Panc1 (cell line): Measurements from ENCODE around the gene SYPL2. TPM values are rescaled to one million over a fixed set of nuclear protein-coding genes. Genes with fewer than 3 reads are reported as not detected.

ENCODE experiments used
- ATAC-seq: fragments of 200-7000 bp; cut with Tn5 transposase; 2 replicates; pipeline ENCODE4 v1.9.1; 2020; ENCODE audit warnings: mild to moderate bottlenecking, moderate library complexity
- BruUV-seq: library from RNA; stranded (reverse); fragments of 400-500 nt; replicated peaks from 2 replicates; lab custom pipeline; 2021; lab: Mats Ljungman, UMichigan
- CTCF ChIA-PET: fragments of 300-600 bp; sonication (Branson Sonifier 250); formaldehyde crosslinking; loops from one replicate; lab custom pipeline; 2022; ENCODE audit warnings: antibody characterized with exemption; lab: Charles Lee
- POLR2A ChIA-PET: fragments of 300-600 bp; sonication (Branson Sonifier 250); formaldehyde crosslinking; loops from one replicate; lab custom pipeline; 2022; ENCODE audit warnings: antibody characterized with exemption; lab: Charles Lee
- DNase-seq: peaks from one replicate; pipeline ENCODE4 v3.0.0-alpha.2; 2010; ENCODE audit warnings: low read depth, low spot score
- H3K27ac ChIP-seq: 2 replicates; pipeline ENCODE4 v1.5.1; 2011; ENCODE audit warnings: mild to moderate bottlenecking, low read length, inconsistent platforms
- H3K27me3 ChIP-seq: fragments of 200-500 bp; sonication (Bioruptor generic); 2 replicates; pipeline ENCODE4 v1.6.0; 2014; ENCODE audit warnings: low read length, inconsistent platforms; ENCODE audit not compliant: control insufficient read depth, insufficient read depth
- H3K36me3 ChIP-seq: fragments of 200-500 bp; sonication (Bioruptor generic); 2 replicates; pipeline ENCODE4 v1.5.1; 2014; ENCODE audit warnings: inconsistent platforms, mild to moderate bottlenecking, low read length, moderate library complexity; ENCODE audit not compliant: control insufficient read depth, insufficient read depth
- H3K4me1 ChIP-seq: 2 replicates; pipeline ENCODE4 v1.5.1; 2011; ENCODE audit warnings: inconsistent platforms, mild to moderate bottlenecking, low read length, moderate library complexity; ENCODE audit not compliant: control insufficient read depth, insufficient read depth
- H3K4me3 ChIP-seq, 2 experiments: 2 replicates each; pipeline ENCODE4 v1.5.1; 2011 to 2012; ENCODE audit warnings: low read depth in 2 of 2, low read length in 2 of 2, mild to moderate bottlenecking in 2 of 2, inconsistent platforms in 1 of 2, moderate library complexity in 1 of 2
- H3K9me3 ChIP-seq: fragments of 200-500 bp; sonication (Bioruptor generic); 2 replicates; pipeline ENCODE4 v1.5.1; 2014; ENCODE audit warnings: low read depth, mild to moderate bottlenecking, inconsistent platforms, low read length, moderate library complexity; ENCODE audit not compliant: control insufficient read depth, insufficient read depth
- CTCF ChIP-seq: fragments of 450-650 bp; IDR thresholded peaks from 2 replicates; pipeline ENCODE4 v1.5.1; 2017; ENCODE audit warnings: mild to moderate bottlenecking
- POLR2AphosphoS5 ChIP-seq: IDR thresholded peaks from 2 replicates; pipeline ENCODE4 v1.6.1; 2012; ENCODE audit warnings: mild to moderate bottlenecking, low read depth, low read length, moderate library complexity
- REST ChIP-seq, 2 experiments: IDR thresholded peaks; 2 replicates each; pipeline ENCODE4 v1.6.1; 2011 to 2012; ENCODE audit warnings: low read depth in 2 of 2, control low read depth in 1 of 2, low read length in 1 of 2, mild to moderate bottlenecking in 1 of 2, moderate library complexity in 1 of 2; ENCODE audit not compliant: insufficient read depth in 1 of 2
- SIN3A ChIP-seq: IDR thresholded peaks from 2 replicates; pipeline ENCODE4 v1.6.1; 2012; ENCODE audit warnings: low read depth, mild to moderate bottlenecking, low read length, moderate library complexity, borderline replicate concordance; ENCODE audit not compliant: insufficient read depth
- TCF7L2 ChIP-seq: IDR thresholded peaks from 2 replicates; pipeline ENCODE4 v1.6.1; 2011; ENCODE audit warnings: mild to moderate bottlenecking, low read depth, low read length, inconsistent platforms
- in situ Hi-C: cut with HindIII; loops from 2 replicates; pipeline ENCODE4 v1.10.0; 2016; ENCODE audit warnings: low sequenced_read_pairs, low pct_unique_long_range_greater_than_20kb
- intact Hi-C: fragments of 100-400 bp; cut with micrococcal nuclease; formaldehyde crosslinking; loops from one replicate; pipeline ENCODE4 v1.10.0; 2022; ENCODE audit not compliant: unreplicated experiment
- total RNA-seq: library from RNA; stranded (reverse); gene quantifications from one replicate; pipeline ENCODE4 v1.2.1, GENCODE V29; 2021; ENCODE audit not compliant: unreplicated experiment

SYPL2 gene
- total RNA-seq, 1 experiment from 2014 or later = 0.74 TPM

- intact Hi-C loops (no loop called here), in situ Hi-C loops (no loop called here)
- ChIA-PET POLR2A (interaction anchor here (0.5 to 0.6 kb wide), 2 partner anchors 53 to 556 kb away, joined by 3 to 9 read pairs; no protein-coding TSS in a partner anchor), CTCF (no interaction called here)
- H3K4me1 ChIP-seq = no peaks in the 10 kb centered on the region
- TF ChIP-seq TCF7L2 (no peak), CTCF (no peak), SIN3A (no peak), REST (IDR thresholded peaks at IDR 0.05; ENCODE audit: insufficient read depth in 1 of 2, low read depth in 2 of 2, low read length in 1 of 2) (no peak), POLR2AphosphoS5 (no peak)
- BruUV-seq = no TSS peak
- no peak overlapping the region for H3K27ac ChIP-seq
- ATAC-seq = no peak
- H3K36me3 ChIP-seq = no peaks in the 10 kb centered on the region
- no peaks in the 10 kb centered on the region for H3K9me3 ChIP-seq
- H3K4me3 ChIP-seq = no peak overlapping the region
- no peak for DNase-seq
- no peaks in the 10 kb centered on the region for H3K27me3 ChIP-seq
Measured at GRCh38 chr1:109514846-109515245, 48.5 kb downstream of the SYPL2 start.

GRCh38 chr1:109516872-109517271 is 50.5 kb downstream of the SYPL2 start:
- DNase-seq (no peak), ATAC-seq (no peak)
- ChIA-PET POLR2A (no interaction called here), CTCF (interaction anchor here (0.6 kb wide), 1 partner anchor 16 kb away, joined by 4 read pairs; no protein-coding TSS in a partner anchor)
- H3K9me3 ChIP-seq = no peaks in the 10 kb centered on the region
- TF ChIP-seq POLR2AphosphoS5 (no peak), CTCF (no peak), TCF7L2 (no peak), REST (IDR thresholded peaks at IDR 0.05; ENCODE audit: insufficient read depth in 1 of 2, low read depth in 2 of 2, low read length in 1 of 2) (no peak), SIN3A (no peak)
- H3K27ac ChIP-seq = no peak overlapping the region
- BruUV-seq = no TSS peak
- no peaks in the 10 kb centered on the region for H3K36me3 ChIP-seq
- in situ Hi-C loops = no loop called here
- H3K4me3 ChIP-seq = no peak overlapping the region
- intact Hi-C loops = no loop called here
- no peaks in the 10 kb centered on the region; the same call in 1 of the 2 replicates for H3K27me3 ChIP-seq
- no peaks in the 10 kb centered on the region for H3K4me1 ChIP-seq
